Mononuclear cell (primary cell): ENCODE measurements around the gene SRRM2. TPM values are rescaled to one million over a fixed set of nuclear protein-coding genes. Genes with fewer than 3 reads are reported as not detected.

ENCODE experiments used
- H3K27me3 ChIP-seq: 2 replicates; pipeline ENCODE4 v1.6.0; 2011; ENCODE audit warnings: low read length, control low read depth; ENCODE audit not compliant: insufficient read depth
- H3K4me1 ChIP-seq: 2 replicates; pipeline ENCODE4 v1.5.1; 2011; ENCODE audit warnings: mild to moderate bottlenecking, low read length, control low read depth; ENCODE audit not compliant: insufficient read depth
- H3K4me3 ChIP-seq: 2 replicates; pipeline ENCODE4 v1.5.1; 2011; ENCODE audit warnings: mild to moderate bottlenecking, low read length, moderate library complexity
- H3K9me3 ChIP-seq: 2 replicates; pipeline ENCODE4 v1.5.1; 2011; ENCODE audit warnings: low read depth, mild to moderate bottlenecking, control low read depth, low read length
- total RNA-seq: library from RNA; depleted of rRNA; stranded (reverse); fragments of >200 nt; gene quantifications from one replicate; pipeline ENCODE4 v1.2.3, GENCODE V29; 2012

SRRM2 gene
- total RNA-seq, 1 donor = 195 TPM

DNA sequence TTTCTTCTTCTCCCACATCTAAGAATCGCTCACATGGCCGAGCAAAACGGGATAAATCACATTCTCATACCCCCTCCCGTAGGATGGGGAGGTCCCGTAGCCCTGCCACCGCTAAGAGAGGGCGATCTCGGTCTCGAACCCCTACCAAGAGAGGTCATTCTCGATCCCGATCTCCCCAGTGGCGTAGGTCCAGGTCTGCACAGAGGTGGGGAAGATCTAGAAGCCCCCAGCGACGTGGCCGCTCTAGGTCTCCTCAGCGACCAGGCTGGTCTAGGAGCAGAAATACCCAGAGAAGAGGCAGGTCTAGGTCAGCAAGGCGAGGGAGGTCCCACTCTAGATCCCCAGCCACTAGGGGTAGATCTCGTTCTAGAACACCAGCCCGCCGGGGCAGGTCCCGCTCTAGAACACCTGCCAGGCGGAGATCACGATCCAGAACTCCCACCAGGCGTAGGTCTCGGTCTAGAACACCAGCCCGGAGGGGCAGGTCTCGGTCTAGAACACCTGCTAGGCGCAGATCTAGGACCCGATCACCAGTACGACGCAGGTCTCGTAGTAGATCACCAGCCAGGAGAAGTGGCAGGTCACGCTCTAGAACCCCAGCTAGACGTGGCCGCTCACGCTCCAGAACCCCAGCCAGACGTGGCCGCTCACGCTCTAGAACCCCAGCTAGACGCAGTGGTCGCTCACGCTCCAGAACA, 9.6 kb downstream of the SRRM2 start:
- Histone ChIP-seq H3K4me1 (no peaks in the 10 kb centered on the region), H3K27me3 (no peaks in the 10 kb centered on the region), H3K9me3 (no peaks in the 10 kb centered on the region), H3K4me3 (no peak overlapping the region)

DNA sequence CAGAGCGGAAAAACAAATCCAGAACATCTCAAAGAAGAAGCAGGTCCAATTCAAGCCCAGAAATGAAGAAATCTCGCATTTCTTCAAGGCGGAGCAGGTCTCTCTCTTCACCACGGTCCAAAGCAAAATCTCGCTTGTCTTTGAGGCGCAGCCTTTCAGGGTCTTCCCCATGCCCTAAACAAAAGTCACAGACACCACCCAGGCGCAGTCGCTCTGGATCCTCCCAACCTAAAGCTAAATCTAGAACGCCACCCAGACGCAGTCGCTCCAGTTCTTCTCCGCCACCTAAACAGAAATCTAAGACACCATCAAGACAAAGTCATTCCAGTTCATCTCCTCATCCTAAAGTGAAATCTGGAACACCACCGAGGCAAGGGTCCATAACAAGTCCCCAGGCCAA, 10.3 kb downstream of the SRRM2 start:
- H3K4me3 ChIP-seq = no peak overlapping the region
- H3K9me3 ChIP-seq = no peaks in the 10 kb centered on the region
- H3K27me3 ChIP-seq = no peaks in the 10 kb centered on the region
- H3K4me1 ChIP-seq = no peaks in the 10 kb centered on the region

DNA sequence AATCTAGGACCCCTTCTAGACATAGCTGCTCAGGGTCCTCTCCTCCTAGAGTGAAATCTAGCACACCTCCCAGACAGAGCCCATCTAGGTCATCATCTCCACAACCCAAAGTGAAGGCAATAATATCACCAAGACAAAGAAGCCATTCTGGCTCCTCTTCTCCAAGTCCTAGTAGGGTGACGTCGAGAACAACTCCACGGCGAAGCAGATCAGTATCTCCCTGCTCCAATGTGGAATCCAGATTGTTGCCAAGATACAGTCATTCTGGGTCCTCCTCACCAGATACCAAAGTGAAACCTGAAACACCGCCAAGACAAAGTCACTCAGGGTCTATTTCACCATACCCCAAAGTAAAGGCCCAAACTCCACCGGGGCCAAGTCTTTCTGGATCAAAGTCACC, 10.7 kb downstream of the SRRM2 start:
- Histone ChIP-seq H3K4me3 (no peak overlapping the region), H3K27me3 (no peaks in the 10 kb centered on the region), H3K9me3 (no peaks in the 10 kb centered on the region), H3K4me1 (no peaks in the 10 kb centered on the region)

DNA sequence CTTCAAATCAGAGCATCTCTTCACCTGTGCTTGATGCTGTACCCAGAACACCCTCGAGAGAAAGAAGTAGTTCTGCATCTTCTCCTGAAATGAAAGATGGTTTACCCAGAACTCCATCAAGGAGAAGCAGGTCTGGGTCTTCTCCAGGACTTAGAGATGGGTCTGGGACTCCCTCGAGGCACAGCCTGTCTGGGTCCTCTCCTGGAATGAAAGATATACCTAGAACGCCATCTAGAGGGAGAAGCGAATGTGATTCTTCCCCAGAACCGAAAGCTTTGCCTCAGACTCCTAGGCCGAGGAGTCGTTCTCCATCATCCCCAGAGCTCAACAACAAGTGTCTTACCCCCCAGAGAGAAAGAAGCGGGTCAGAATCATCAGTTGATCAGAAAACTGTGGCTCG, 12.3 kb downstream of the SRRM2 start:
- no peaks in the 10 kb centered on the region for H3K27me3 ChIP-seq
- H3K9me3 ChIP-seq = no peaks in the 10 kb centered on the region
- no peak overlapping the region for H3K4me3 ChIP-seq
- H3K4me1 ChIP-seq = no peaks in the 10 kb centered on the region

DNA sequence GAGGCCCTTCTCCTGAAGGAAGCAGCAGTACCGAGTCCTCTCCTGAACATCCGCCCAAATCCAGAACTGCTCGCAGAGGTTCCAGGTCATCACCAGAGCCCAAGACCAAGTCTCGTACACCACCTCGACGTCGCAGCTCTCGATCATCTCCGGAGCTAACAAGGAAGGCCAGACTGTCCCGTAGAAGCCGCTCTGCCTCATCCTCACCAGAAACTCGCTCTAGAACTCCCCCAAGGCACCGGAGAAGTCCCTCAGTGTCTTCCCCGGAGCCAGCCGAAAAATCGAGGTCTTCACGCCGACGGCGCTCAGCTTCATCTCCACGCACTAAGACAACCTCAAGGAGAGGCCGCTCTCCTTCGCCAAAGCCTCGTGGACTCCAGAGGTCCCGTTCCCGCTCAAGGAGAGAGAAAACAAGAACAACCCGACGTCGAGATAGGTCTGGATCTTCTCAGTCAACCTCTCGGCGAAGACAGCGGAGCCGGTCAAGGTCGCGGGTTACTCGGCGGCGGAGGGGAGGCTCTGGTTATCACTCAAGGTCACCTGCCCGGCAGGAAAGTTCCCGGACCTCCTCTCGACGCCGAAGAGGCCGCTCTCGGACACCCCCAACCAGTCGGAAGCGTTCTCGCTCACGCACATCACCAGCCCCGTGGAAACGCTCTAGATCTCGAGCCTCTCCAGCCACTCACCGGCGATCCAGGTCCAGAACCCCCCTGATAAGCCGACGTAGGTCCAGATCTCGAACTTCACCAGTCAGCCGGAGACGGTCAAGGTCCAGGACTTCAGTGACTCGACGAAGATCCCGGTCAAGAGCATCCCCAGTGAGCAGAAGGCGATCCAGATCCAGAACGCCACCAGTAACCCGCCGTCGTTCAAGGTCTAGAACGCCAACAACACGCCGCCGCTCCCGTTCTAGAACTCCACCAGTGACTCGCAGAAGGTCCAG, 13.3 kb downstream of the SRRM2 start:
- Histone ChIP-seq H3K4me1 (no peaks in the 10 kb centered on the region), H3K9me3 (no peaks in the 10 kb centered on the region), H3K4me3 (no peak overlapping the region), H3K27me3 (no peaks in the 10 kb centered on the region)

DNA sequence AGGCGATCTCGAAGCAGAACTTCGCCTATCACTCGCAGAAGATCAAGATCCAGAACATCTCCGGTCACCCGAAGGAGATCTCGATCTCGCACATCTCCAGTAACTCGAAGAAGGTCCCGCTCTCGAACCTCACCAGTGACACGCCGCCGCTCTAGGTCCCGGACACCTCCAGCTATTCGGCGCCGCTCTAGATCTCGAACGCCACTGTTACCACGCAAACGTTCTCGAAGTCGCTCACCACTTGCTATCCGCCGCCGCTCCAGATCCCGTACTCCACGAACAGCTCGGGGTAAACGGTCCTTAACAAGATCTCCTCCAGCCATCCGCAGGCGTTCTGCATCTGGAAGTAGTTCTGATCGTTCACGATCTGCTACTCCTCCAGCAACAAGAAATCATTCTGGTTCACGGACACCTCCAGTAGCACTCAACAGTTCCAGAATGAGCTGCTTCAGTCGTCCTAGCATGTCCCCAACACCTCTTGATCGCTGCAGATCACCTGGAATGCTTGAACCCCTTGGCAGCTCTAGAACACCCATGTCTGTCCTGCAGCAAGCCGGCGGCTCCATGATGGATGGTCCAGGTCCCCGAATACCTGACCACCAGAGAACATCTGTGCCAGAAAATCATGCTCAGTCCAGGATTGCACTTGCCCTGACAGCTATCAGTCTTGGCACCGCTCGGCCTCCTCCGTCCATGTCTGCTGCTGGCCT, 14.1 kb downstream of the SRRM2 start:
- H3K9me3 ChIP-seq = no peaks in the 10 kb centered on the region
- no peaks in the 10 kb centered on the region for H3K4me1 ChIP-seq
- H3K4me3 ChIP-seq = no peak overlapping the region
- no peaks in the 10 kb centered on the region for H3K27me3 ChIP-seq

DNA sequence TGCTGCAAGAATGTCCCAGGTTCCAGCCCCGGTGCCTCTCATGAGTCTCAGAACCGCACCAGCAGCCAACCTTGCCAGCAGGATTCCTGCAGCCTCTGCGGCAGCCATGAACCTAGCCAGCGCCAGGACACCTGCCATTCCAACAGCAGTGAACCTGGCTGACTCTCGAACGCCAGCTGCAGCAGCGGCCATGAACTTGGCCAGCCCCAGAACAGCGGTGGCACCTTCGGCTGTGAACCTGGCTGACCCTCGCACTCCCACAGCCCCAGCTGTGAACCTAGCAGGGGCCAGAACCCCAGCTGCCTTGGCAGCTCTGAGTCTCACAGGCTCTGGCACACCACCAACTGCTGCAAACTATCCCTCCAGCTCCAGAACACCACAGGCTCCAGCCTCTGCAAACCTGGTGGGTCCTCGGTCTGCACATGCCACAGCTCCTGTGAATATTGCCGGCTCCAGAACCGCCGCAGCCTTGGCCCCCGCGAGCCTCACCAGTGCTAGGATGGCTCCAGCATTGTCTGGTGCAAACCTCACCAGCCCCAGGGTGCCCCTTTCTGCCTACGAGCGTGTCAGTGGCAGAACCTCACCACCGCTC, 14.8 kb downstream of the SRRM2 start:
- H3K27me3 ChIP-seq = no peaks in the 10 kb centered on the region
- no peak overlapping the region for H3K4me3 ChIP-seq
- H3K9me3 ChIP-seq = no peaks in the 10 kb centered on the region
- no peaks in the 10 kb centered on the region for H3K4me1 ChIP-seq

DNA sequence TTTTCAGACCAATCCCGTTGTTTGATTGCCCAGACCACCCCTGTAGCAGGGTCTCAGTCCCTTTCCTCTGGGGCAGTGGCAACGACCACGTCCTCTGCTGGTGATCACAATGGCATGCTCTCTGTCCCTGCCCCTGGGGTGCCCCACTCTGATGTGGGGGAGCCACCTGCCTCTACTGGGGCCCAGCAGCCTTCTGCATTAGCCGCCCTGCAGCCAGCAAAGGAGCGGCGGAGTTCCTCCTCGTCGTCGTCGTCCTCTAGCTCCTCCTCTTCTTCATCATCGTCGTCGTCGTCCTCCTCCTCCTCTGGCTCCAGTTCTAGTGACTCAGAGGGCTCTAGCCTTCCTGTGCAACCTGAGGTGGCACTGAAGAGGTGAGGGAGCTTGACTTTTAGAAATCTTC, 15.5 kb downstream of the SRRM2 start:
- H3K9me3 ChIP-seq = no peaks in the 10 kb centered on the region

DNA sequence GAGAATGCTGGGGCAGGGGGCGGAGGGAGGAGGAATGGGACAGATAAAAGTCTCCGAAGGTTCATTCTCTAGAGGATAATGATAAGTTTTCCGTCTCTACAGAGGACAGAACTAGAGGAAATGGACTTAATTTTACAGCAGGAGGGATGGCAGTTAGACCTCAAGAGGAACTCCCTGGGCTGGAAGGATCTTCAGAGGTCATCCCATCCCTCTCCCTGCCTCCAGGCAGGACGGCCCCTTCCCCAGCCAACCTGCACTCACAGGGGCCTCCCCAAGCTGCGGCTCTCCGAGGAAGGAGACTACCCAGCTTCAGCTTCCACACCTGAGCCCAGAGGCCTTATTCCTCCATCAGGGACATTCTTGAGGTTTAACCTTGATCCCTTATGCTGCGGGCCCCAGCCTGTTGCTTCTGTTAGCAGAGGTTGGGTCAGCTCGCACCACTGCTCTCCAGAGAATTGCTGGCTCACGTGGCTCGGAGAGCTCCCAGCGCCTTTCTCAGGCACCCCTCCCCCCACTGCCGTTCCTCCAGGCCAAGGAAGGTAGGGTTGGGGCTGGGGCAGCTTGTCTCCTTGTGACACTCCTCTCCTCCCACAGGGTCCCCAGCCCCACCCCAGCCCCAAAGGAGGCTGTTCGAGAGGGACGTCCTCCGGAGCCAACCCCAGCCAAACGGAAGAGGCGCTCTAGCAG, 16.1 kb downstream of the SRRM2 start:
- H3K9me3 ChIP-seq = no peaks in the 10 kb centered on the region
- no peak overlapping the region for H3K4me3 ChIP-seq
- H3K27me3 ChIP-seq = no peaks in the 10 kb centered on the region
- no peaks in the 10 kb centered on the region for H3K4me1 ChIP-seq

More for the DNA sequence above, 15.5 kb downstream of the SRRM2 start:
- Histone ChIP-seq H3K4me1 (no peaks in the 10 kb centered on the region), H3K27me3 (no peaks in the 10 kb centered on the region), H3K4me3 (no peak overlapping the region)

DNA sequence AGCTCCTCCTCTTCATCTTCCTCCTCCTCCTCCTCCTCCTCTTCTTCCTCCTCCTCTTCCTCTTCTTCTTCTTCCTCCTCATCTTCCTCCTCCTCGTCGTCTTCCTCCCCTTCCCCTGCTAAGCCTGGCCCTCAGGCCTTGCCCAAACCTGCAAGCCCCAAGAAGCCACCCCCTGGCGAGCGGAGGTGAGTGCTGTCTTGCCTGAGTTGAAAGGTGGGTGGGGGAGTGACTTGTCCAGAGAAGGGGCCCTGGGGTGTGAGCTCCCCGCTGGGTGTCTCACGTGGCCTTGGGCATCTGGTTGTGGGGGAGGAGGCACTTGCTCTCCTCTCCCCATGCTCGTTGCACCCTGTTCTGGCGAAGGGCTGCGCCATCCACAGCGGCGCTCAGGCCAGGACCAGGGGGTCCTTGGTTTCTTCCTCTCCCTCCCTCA, 16.7 kb downstream of the SRRM2 start:
- Histone ChIP-seq H3K9me3 (no peaks in the 10 kb centered on the region), H3K27me3 (no peaks in the 10 kb centered on the region), H3K4me1 (no peaks in the 10 kb centered on the region), H3K4me3 (no peak overlapping the region)

DNA sequence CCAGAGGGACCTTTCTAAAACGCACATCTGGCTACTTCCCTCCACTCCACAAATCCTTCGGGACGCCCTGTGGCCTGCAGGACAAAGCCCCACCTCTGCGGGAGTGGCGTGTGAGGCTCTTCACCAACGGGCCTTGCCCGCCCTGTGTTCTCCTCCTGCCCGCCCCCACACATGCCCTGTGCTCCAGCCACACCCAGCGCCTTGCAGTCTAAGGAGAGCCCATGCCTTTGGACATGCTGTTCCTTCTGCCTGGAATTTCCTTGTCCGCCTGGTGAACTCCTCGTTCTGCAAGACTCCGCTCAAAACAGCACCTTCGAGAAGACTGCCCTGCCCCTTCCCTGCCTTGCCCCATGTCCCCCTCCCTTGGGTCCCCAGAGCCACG, 17.2 kb downstream of the SRRM2 start:
- Histone ChIP-seq H3K4me1 (peaks cover 1% of the 10 kb centered on the region), H3K4me3 (no peak overlapping the region), H3K9me3 (no peaks in the 10 kb centered on the region), H3K27me3 (no peaks in the 10 kb centered on the region)

DNA sequence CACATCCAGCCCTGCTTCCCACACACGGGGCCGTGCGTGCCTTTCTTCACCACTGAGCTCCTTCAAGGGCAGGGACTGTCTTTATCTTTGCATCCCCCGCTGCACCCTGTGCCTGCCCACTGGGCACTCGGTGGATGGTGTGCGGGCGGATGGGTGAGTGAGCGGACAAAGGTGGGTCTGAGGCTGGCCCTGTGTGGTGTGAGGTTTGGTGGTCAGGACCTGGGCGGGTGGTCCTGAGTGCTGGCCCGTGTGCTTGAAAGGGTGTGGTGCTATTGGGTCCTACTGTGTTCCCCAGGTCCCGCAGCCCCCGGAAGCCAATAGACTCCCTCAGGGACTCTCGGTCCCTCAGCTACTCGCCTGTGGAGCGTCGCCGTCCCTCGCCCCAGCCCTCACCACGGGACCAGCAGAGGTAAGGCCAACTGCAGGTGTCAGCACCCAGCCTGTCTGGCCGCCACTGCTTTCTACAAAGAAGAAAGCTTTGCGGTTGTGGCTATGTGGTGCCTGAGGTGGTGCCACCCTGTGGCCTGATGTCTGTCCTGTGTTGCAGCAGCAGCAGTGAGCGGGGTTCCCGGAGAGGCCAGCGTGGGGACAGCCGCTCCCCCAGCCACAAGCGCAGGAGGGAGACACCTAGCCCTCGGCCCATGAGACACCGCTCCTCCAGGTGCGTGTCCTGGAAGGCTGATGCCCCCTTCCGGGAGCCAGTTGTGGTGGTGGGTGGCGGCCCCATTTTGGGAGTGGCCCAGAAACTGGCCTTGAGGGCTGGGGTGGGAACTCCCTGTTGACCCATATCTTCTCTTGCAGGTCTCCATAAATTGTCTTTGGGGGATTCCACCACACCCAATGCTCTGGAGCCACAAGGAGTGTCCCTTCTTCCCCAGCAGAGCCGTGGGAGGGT, 17.9 kb downstream of the SRRM2 start:
- Histone ChIP-seq H3K9me3 (no peaks in the 10 kb centered on the region), H3K4me1 (peaks cover 8% of the 10 kb centered on the region), H3K27me3 (no peaks in the 10 kb centered on the region), H3K4me3 (no peak overlapping the region)

DNA sequence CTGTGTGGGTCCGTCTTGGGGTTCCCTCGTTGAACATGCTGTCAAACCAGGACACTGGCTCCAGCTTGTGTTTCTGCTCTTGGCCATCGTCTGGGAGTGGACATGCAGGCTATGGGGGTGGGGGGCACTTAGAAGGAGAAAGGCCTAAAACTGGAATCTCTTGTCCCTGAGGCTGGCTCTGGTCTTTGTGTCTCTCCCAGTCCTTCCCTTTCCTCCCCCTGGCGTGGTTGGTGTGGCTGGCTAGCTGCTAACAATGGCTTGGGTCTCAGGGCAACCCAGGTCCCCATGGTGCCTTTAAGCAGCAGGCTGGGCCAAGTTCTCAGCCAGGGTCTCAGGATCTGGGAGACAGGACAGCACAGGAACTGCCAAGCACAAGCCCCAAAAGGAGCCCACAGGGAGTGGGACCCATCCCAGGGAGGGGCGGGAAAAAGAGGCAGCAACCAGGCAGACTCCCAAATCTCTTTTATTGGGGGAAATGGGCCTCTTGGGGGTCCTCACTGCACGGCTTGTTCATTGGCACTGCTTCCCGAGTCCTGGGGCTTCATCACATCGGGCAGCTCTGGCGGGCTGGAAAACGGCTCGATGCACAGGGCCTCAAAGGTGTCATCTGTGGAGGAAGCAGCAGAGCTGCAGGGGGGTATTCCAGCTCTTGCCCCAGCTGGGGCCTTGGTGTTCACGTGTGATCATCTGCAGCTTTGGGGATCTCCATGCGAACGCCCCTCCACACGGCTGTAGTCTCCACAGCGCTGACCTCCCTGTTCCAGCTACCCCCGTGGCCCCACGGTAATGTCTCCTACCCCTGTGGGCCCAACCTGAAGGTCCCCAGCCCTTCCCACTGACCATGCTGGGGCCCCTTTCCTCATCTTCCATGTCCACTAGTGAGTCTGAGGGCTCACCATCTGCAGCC, 19.3 kb downstream of the SRRM2 start:
- H3K4me3 ChIP-seq = no peak overlapping the region
- H3K4me1 ChIP-seq = peaks cover 22% of the 10 kb centered on the region
- no peaks in the 10 kb centered on the region for H3K9me3 ChIP-seq
- no peaks in the 10 kb centered on the region for H3K27me3 ChIP-seq
